Retinal pigment epithelial cell (primary cell): ENCODE results near the gene GPR84.
A peak's percentile ranks its signal among the peaks of the same experiment; 100 is the strongest.

ENCODE experiments used
- DNase-seq: peaks from one replicate; pipeline ENCODE4 v3.0.0-alpha.2; 2010; ENCODE audit warnings: low read depth
- H3K4me3 ChIP-seq: 2 replicates; pipeline ENCODE4 v1.5.1; 2011; ENCODE audit warnings: mild to moderate bottlenecking, low read length, control low read depth, moderate library complexity
- CTCF ChIP-seq: conservative IDR thresholded peaks from 2 replicates; pipeline ENCODE4 v1.5.1; 2011; ENCODE audit warnings: low read depth, low read length, control low read depth, inconsistent platforms

The GPR84 gene

GRCh38 chr12:54374562-54375258 lies 10.4 kb upstream of the GPR84 start:
- H3K4me3 ChIP-seq: no peak overlapping the region
- no peak for DNase-seq
- no peak for TF ChIP-seq CTCF

- no peak for DNase-seq
- H3K4me3 ChIP-seq: no peak overlapping the region
- no peak for TF ChIP-seq CTCF
These were observed 9.6 kb upstream of the GPR84 start for GRCh38 chr12:54373649-54374561.

GRCh38 chr12:54372113-54372806 lies 8.0 kb upstream of the GPR84 start:
- DNase-seq: no peak
- no peak for TF ChIP-seq CTCF
- no peak overlapping the region for H3K4me3 ChIP-seq

- no peak for DNase-seq
- H3K4me3 ChIP-seq: no peak overlapping the region
- TF ChIP-seq CTCF: no peak
These were observed 7.2 kb upstream of the GPR84 start for GRCh38 chr12:54371328-54372112.

GRCh38 chr12:54370171-54370730 lies 6.0 kb upstream of the GPR84 start:
- peak; percentile 92 for TF ChIP-seq CTCF
- DNase-seq: no peak

GRCh38 chr12:54369597-54370131 lies 5.4 kb upstream of the GPR84 start:
- no peak overlapping the region for H3K4me3 ChIP-seq
- DNase-seq: no peak
- TF ChIP-seq CTCF: no peak

More at GRCh38 chr12:54370171-54370730, 6.0 kb upstream of the GPR84 start:
- H3K4me3 ChIP-seq: peak overlapping the region; percentile 39
